NCI-H1436 treated with DMSO at 0.1 percent for 48 hours (cell line): ENCODE data around the gene ALKBH2.
A peak's percentile ranks its signal among the peaks of the same experiment; 100 is the strongest.

ENCODE experiments used
- DNase-seq: peaks from one replicate; lab custom pipeline; 2025; lab: John Stamatoyannopoulos, UW

Gene ALKBH2

DNA sequence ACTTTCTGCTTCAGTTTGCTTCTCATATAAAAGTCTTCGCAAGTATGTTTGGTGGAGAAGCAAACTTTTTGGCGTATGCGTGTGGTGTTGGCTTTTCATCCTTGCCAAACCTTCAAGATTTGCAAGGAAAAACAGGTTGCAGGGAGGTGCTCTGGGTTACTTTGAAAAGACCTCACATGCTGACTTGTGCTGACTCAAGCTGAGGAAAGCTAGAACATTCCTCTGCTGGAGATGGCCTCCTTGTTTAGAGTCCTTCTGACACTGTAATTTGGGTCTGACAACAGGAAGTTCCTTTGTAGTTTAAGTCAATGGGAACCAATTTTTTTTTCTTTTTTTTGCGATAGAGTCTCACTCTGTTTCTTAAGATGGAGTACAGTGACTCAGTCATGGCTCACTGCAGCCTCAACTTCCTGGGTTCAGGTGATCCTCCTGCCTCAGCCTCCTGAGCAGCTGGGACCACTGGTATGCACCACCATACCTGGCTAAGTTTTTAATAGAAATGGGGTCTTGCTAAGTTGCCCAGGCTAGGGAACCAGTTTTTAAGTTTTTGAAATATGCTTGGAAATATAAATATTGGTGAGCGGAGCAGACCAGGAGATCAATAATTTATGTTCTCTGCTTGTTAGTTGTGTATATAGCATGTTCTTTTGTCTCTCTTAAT lies 20.5 kb upstream of the ALKBH2 start:
- no peak for DNase-seq

DNA sequence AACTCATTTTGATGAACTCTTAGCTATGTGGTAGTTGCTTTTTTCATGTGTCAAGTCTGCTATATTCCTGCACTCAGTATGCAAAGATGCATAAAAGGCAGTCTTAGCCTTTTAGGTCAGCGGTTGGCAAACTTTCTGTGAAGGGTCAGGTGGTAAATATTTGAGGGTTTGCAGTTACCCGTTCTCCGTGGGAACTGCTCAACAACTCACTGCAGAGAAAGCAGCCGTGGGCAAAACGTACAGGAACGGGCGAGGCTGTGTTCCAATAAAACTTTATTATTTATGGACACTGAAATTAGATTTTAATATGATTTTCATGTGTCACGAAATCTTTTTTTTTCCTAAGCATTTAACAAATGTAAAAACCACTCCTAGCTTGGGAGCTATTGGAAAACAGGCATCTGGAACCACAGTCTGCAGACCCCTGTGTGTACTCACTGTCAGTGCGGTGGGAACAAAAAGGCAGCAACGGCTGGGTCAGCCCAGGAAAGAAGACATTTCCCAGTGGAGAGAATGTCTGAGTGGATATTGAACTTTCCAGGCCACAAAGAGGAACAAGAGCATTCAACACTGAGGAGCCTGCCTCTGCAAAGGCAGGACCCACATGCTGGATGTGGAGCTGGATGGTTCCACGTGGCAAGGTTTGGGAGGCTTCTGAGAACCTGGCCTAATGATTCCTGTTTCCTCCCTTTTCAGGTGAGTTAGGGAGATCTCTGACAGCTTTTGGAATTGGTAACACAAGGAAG lies 19.6 kb upstream of the ALKBH2 start:
- no peak for DNase-seq

DNA sequence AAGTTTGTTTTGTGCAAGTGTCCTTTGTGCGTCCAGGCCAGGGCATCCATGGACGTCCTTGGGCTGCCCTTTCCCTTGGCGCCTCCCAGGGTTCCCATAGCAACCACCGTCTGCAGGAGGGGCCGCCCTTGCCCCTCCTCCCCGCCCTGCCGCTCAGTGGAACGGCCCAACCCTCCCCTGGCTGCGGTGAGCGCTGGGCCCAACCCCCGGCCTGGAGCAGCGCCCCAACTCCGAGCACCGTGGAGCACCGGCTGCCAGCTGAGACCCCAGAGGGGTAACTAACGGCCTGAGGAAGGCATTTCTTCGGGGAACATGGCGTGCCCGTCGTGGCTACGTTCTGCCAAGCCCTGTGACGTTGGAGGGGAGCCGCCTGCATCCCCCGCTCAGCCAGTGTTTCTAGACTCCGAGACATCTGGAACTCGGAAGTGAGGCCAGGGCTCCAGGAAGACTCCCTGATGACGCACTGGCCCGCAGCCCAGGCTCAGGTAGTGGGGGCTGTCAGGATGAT lies 17.8 kb upstream of the ALKBH2 start:
- DNase-seq: no peak

DNA sequence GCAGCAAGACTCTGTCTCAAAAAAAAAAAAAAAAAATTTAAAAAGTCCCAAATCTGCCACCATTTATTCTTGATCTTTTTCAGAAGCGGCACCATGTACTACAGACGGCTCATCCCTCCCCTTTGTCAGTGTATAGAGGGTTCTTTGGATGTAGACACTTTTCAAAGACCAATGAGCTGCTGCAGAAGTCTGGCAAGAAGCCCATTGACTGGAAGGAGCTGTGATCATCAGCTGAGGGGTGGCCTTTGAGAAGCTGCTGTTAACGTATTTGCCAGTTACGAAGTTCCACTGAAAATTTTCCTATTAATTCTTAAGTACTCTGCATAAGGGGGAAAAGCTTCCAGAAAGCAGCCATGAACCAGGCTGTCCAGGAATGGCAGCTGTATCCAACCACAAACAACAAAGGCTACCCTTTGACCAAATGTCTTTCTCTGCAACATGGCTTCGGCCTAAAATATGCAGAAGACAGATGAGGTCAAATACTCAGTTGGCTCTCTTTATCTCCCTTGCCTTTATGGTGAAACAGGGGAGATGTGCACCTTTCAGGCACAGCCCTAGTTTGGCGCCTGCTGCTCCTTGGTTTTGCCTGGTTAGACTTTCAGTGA lies 16.6 kb upstream of the ALKBH2 start:
- no peak for DNase-seq

DNA sequence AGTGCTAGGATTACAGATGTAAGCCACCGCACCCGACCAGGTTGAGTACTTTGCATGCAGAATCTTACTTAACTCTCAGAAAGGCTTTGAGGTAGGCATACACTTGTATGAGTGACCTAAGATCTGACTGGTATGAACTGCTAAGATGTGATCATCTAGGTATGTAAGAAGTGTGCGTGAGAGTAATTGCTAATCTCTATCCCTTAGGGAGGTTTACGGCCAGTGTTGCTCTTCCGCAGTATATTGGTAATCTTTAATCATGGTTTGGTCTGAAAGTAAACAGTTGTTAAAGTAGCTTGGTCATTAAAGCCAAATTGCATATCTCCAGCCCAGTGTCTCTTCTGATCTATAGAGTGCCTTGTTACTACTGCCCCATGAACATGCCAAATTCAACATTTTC lies 11.9 kb upstream of the ALKBH2 start:
- no peak for DNase-seq

DNA sequence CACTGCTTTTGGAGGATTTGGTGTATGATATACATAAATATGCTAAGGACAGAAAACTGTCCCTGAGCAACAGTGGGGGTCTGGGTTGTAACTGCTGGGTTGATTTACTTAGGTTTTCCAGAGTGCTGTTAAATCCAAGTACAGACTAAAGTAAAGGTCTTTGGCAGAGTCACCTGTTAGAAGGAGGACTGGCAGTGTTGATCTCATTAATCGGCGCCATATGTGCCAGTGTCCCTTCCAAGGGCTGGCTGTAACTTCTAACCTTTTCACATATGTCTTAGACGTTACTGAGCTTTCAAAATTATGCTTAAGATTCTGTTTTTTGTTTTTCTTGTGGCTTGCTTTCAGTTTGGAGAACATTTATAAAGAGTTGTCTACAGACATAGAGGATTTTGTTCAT lies 9.2 kb upstream of the ALKBH2 start:
- no peak for DNase-seq

DNA sequence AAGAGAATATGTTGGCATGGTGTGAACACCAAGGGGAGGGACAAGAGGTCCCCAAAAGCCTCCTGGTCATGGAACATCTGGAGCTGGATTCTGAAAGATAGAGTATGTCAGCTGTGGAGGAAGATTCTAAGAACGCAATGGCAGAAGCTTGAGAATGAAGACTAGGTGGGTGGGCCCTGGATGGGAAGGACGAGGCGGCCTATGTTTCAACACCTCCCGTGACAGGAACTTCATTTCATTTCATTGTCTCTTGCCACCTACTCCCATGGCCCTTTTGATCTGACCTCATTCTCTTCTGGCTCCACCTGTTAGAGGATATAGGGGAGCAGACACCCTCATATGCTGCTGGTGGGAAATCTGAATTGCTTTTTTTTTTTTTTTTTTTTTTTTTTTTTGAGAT lies 7.5 kb upstream of the ALKBH2 start:
- DNase-seq: no peak

DNA sequence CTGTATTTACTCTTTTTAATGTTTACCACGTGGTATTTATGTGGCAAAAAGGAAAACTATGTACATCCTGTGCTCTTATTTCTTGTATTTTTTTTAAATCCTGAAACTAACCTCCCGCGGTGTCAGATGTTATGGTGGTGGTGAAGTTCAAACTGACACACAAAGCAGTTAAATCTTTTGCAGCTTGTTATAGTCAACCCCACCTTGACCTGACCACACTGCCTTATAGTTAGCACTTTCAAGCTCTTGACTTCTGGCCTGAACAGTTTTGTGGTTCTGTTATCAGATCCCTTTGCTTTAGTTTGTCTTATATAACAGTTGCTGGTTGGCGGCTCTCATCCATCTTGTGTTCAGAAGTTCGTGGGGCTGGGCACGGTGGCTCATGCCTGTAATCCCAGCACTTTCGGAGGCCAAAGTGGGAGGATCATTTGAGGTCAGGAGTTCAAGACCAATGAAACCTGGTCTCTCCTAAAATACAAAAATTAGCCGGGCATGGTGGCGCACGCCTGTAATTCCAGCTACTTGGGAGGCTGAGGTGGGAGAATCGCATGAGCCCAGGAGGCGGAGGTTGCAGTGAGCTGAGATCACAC lies 6.3 kb upstream of the ALKBH2 start:
- no peak for DNase-seq

DNA sequence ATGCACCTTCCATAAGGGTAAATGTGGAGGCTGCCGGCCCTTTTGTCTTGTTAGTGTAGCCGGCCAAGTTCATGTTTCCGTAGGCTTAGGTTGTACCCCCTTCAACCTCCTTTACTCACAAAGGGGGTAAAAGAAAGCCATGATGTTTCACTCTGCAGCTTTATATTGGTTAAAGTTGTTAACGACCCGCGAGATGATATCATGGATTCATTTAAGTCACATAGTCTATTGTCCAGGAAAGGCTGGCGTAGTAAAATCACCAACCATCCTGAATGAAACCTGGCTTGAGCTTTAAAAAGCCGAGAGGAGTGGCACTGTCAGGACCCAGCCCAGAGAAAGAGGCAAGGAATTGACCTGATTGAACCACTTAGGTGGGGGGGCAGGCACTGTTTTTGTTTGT lies 5.4 kb upstream of the ALKBH2 start:
- no peak for DNase-seq

DNA sequence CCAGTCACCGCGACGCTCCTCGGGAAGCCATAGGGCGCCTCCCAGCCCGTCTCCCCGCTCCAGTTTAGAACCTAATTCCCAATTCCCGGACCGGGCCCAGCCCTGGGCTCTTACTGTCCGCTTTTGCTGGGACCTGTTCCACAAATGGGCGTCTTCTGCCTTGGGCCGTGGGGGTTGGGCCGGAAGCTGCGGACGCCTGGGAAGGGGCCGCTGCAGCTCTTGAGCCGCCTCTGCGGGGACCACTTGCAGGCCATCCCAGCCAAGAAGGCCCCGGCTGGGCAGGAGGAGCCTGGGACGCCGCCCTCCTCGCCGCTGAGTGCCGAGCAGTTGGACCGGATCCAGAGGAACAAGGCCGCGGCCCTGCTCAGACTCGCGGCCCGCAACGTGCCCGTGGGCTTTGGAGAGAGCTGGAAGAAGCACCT lies 4.9 kb upstream of the ALKBH2 start:
- no peak for DNase-seq

DNA sequence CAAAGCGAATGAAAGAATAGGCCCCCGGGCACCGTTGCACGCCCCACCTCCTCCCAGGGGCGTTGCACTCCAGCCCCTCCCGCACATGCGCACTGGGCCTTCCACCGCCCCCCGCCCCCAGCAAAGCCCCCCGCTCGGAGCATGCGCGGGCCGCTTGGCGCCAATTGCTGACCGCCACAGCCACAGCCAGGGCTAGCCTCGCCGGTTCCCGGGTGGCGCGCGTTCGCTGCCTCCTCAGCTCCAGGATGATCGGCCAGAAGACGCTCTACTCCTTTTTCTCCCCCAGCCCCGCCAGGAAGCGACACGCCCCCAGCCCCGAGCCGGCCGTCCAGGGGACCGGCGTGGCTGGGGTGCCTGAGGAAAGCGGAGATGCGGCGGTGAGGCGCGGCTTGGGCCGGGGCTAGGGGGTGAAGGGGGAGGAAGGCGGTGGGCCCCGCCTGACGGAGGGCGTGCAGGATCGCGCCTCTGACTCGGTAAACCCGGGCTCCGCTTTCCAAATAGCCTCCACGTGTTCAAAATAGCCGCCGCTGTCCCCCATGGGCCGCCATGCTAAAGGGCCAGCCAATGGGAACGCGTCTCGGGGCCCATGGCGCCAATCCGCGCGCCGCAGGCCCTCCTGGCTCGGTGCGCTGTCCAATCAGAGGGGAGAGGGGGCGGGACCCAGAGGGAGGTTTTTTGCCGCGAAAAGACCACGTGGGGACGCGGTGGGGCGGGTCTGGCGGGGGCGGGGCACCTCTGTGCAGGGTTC lies 4.3 kb upstream of the ALKBH2 start, which contains the start of gene UNG:
TSS of gene UNG (plus strand) at position 163 of the 748 bp plus-strand sequence. CDS start at position 246, 83 bp downstream.
- DNase-seq: peak; percentile 50

DNA sequence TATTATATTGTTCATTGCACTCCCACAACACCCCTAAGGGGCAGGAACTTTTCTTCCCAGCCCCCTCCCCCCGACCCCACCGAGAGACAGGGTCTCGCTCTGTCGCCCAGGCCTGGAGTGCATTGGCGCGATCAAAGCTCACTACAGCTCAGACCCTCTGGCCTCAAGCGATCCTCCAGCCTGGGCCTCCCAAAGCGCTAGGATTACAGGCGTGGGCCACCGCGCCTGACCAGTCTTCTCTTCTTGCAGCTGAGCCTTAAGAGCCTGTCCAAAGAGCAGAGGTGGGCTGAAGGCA lies 3.8 kb upstream of the ALKBH2 start:
- DNase-seq: no peak

DNA sequence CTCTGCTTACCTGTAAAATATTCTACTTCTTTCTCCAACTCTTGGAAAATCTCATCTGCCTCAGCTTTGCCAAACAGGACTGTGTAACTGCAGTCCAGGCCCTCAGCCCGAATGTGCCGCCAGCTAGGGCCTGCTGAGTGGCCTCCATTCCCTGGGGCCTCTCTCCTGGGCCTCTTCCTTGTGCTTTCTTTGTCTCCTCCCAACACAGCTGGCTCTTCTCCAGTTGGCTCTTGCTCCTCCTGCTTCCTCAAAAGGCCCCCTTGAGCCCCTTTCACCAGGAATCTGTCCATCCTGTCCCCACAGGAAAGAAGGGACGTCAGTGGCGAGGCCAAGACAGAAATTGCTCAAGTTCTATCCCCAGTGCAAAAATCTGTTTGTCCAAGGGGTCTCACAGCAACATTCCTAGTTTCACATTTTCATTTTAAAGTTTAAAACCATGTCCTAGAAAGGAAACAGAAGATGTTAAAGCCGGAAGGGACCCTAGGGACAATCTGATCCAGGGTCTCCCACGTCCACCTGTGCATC lies 713 bp downstream of the ALKBH2 start:
- DNase-seq: no peak

DNA sequence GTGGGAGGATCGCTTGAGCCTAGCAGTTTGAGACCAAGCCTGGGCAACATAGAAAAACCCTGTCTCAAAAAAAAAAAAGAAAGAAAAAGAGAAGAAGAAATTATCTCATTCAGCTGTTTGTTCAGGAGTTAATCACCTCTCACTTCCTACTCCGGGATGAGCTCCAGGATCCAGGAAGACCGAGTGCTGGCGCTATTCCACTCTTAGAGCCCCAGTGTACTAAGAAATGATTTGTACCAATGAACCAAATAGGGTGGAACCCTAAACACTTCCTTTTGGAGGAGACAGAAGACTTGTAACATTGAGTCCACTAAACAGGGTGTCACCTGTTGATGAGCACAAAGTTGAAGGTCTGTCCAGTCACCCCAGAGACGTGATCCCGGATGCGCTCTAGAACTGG lies 3.6 kb downstream of the ALKBH2 start:
- DNase-seq: no peak

DNA sequence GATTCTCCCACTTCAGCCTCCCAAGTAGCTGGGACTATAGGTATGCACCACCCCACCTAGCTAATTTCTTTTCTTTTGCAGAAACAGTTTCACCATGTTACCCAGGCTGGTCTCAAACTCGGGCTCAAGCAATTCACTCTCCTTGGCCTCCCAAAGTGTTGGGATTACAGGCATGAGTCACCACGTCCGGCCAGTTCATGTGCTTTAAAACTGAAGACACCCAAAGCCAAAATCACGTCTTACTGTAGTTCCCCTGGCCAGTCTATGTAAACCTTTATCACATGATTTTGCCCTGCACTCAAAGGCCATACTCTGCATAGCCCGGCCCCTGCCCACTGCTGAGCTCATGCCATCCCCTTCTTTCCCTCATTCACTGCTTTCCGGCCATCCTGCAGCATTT lies 4.5 kb downstream of the ALKBH2 start:
- DNase-seq: no peak

DNA sequence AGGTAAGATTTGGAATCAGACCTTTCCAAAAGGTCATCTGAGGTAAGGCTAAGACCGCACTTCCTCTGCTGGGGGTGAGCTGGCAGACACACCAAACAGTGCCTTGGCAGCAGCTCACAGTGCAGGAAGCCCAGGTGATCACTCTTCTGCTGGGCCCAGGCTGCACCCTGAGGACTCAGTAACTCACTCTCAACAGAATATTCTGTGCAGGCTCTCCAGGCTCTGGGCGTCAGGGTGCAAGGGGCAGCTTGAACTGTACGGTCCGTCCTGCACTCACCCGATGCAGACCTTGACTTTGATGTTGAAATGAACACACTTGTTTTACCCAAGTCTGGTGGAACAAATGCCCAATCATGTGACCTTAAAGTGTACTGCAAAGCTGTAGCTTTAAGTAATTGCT lies 6.0 kb downstream of the ALKBH2 start:
- no peak for DNase-seq

DNA sequence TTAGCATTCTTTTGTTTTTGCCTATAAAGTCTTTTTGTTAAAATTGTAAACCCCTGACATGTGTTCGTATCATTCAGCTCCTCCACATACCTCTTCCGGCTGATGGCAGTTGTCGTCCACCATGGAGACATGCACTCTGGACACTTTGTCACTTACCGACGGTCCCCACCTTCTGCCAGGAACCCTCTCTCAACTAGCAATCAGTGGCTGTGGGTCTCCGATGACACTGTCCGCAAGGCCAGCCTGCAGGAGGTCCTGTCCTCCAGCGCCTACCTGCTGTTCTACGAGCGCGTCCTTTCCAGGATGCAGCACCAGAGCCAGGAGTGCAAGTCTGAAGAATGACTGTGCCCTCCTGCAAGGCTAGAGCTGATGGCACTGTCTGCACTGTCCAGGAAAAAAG lies 7.7 kb downstream of the ALKBH2 start:
- DNase-seq: no peak

DNA sequence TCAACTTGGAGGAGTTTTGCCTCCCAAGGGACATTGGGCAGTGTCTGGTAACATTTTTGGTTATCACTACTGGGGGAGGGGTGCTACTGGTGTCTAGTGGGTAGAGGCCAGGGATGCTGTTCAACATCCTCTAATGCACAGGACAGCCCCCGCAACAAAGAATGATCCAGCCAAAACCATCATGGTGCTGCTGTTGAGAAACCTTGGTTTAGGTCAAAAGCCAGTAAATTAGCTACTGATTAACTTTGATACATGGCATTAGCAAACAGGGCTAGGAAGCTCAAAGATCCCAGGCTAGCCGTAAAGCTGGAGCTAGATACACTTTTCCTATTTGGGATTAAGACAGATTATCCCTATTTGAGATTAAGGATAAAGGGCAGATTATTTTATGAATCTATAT lies 8.8 kb downstream of the ALKBH2 start:
- no peak for DNase-seq

DNA sequence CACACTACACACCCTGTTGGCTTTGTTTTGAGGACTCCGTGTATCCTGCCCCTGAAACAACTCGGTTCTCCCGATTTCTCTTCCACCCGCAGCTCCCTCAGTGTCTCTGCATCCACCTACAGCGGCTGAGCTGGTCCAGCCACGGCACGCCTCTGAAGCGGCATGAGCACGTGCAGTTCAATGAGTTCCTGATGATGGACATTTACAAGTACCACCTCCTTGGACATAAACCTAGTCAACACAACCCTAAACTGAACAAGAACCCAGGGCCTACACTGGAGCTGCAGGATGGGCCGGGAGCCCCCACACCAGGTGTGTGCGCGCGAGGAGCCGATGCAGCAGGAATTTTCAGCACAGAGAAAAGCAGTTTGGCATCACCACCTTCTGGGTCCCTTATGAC lies 10.5 kb downstream of the ALKBH2 start:
- DNase-seq: no peak

DNA sequence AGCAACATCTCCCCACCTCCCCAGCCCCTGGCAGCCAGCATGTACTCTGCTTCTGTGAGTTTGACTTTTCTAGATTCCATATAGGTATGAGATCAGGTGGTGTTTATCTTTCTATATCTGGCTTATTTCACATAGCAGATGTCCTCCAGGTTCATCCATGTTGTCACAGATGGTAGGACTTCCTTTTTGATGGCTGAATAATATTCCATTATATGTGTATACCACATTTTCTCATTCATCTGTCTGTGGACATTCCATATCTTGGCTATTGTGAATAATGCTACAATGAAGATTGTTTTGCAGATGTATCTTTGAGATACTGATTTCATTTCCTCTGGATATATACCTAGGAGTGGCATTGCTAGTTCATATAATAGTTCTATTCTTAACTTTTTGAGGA lies 18.4 kb downstream of the ALKBH2 start:
- DNase-seq: no peak

DNA sequence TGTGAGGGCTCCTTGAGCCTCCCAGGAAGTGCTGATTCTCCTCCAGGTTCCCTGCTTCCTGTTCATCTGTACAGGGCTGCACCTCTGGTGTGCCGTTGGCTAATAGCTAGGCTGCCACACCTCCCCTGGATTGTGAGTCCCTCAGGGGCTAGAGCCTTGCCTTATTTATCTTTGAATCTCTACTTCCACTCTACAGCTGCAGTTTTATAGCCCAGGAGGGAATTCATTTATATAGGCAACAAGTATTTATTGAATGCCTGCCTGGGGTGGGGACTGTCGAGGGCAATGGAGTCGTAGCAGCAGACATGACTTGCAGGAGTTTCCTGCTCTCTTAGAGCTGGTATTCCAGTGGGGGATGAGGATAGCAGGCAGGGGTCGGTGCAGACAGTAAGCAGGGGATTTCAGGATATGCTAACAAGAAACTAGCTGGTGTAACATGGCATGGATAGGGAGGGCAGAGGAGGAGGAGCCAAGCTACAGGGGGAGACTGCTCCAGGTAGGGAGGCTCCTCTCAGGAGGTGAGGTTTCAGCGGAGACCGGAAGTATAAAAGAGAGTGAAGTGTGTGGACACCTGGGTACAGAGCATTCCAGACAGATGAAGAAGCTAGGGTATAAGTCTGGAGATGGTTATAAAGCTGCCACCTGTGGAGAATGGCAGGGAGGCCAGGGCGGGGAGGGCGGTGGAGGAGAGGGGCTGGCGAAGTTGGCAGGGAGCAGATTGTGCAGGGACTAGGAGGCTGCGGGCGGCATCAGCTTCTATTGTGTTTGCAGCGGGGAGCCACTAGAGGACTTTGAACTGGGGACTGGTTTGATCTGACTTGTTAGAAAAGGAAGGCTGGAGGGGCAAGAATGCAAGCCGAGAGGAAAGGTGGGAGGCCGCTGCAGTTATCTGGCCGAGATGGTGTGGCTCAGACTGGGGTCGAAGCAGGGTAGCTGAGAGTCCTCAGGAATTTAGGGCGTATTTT lies 23.7 kb downstream of the ALKBH2 start:
- peak; percentile 73 for DNase-seq
